Adrenal gland (tissue), 5 donors: Measurements from ENCODE around the gene IDI1.

Experiments
- POLR2A ChIP-seq, 2 donors: fragments of 450-650 bp; IDR thresholded peaks; one replicate each; pipeline ENCODE4 v1.6.1; 2017; ENCODE audit warnings: antibody characterized with exemption in 2 of 2, mild to moderate bottlenecking in 2 of 2, moderate library complexity in 1 of 2
- TF ChIP-seq, protein P1 (sequence below), 6 experiments: fragments of 450-650 bp in 4 of 6; fragments of 200-600 bp in 2 of 6; sonication (generic) in 1 of 6; IDR thresholded peaks; 1 replicate in 5 of 6; 2 replicates in 1 of 6; pipeline versions ENCODE4 v1.5.1 to v1.8.0; 2016 to 2021; ENCODE audit warnings: antibody characterized with exemption in 6 of 6, mild to moderate bottlenecking in 2 of 6, moderate library complexity in 1 of 6
- donor health status: DM: no; HTN: no; CAD: no.

DNA sequence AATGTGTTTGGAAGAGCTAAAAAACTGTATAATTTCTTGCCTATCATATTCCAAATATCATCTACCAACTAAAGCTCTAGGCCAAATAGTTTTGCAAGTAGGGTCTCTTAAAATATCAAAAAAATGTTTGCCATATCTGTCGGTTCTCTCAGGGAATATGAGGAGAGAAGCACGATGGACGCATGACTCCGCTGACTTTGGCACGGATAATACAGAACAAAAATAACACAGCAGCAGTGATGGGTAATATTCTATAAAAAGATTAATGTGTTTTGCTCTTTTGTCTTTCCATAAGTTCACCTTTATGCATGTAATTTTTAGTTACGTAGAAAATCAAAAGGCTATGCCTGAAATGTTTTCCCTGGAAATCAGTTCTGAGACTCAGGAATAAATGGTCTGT is 22.3 kb downstream of the IDI1 start:
- TF ChIP-seq, protein P1, sequence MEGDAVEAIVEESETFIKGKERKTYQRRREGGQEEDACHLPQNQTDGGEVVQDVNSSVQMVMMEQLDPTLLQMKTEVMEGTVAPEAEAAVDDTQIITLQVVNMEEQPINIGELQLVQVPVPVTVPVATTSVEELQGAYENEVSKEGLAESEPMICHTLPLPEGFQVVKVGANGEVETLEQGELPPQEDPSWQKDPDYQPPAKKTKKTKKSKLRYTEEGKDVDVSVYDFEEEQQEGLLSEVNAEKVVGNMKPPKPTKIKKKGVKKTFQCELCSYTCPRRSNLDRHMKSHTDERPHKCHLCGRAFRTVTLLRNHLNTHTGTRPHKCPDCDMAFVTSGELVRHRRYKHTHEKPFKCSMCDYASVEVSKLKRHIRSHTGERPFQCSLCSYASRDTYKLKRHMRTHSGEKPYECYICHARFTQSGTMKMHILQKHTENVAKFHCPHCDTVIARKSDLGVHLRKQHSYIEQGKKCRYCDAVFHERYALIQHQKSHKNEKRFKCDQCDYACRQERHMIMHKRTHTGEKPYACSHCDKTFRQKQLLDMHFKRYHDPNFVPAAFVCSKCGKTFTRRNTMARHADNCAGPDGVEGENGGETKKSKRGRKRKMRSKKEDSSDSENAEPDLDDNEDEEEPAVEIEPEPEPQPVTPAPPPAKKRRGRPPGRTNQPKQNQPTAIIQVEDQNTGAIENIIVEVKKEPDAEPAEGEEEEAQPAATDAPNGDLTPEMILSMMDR (IDR thresholded peaks at IDR 0.05): no peak
- no peak for TF ChIP-seq POLR2A (IDR thresholded peaks at IDR 0.05)
